ENCODE results near the gene COL19A1.

The COL19A1 gene

DNA sequence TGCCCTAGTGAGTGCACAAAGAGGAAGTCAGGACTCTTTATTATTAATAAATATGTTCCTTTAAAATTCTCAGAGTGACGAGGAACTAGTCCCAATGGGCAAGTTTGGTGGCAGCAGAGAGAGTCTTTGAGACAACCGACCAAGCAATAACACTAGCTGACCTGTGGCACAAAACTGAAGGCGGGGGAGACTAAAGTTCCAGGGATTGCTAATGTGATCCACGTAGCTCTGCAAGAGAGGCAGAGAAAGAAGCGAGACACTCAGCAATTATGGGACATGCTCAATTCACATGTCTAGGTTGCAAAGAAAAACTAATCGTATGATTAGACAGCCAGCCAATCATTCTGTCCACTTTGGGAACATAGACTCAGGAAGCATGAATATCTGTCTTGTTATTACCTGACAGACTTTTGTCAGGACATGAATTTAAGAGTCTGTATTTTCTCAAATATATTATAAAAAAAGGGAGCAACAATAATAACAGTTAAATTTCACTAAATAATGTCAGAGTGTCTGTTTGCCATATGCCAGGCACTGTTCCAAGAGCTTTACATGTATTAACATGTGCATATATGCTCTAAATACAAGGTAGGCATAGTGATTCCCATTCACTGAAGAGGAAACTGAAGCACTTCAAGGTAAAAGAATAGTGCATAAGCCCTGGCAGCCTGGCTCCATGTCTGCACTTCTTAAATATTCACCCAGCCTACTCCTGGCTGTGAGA, 355.5 kb downstream of the COL19A1 start:
- no peak for DNase-seq (ENCODE audit: low read depth)

DNA sequence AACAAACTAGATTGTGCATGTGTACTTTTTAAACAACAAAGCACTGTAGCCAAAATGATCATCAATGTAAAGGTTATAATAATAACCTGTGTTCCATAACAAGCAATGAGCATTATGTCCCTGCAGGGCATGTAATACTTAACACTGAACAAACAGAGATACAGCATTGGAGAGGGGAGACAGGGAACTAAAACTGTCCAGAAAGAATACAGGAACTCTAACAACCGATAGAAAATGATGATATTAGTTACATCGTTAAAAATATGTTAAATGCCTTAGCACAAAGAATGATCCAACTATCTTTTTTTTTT, 356.0 kb downstream of the COL19A1 start:
- DNase-seq (ENCODE audit: low read depth), result no peak

GRCh38 chr6:70225055-70225454, 358.7 kb downstream of the COL19A1 start:
- no peak for DNase-seq (ENCODE audit: low read depth)

- no peak for DNase-seq (ENCODE audit: low read depth)
Observed at GRCh38 chr6:70231311-70231710, 365.0 kb downstream of the COL19A1 start.

DNA sequence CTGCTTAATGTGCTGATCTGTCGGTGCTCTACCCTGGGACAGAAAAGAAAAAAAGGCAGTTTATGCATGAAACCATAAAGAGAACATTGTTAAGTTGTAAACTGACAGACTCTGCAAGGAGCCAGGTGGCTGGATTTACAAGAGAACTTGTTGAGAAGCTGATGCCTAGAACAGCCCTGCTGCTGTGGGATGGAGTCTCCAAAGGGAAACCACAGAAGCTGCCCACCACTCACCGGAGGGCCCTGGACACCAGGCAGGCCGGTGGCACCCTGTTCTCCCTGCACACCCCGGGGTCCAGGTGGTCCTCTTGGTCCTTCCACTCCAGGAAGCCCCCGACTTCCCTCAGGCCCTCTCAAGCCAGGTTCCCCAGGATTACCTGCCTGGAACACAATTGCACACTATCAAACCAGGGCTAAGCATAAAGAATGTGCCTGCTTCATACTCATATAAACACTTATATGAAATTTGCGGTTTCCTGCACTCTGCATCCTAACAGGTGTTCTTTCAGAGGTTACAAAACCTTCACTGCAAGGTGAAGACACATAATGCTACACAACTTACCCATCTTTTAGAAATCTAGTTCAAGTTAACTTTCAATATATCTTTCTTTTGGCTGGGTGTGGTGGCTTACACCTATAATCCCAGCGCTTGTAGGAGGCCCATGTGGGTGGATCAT, 368.3 kb downstream of the COL19A1 start:
- no peak for DNase-seq (ENCODE audit: low read depth)

DNA sequence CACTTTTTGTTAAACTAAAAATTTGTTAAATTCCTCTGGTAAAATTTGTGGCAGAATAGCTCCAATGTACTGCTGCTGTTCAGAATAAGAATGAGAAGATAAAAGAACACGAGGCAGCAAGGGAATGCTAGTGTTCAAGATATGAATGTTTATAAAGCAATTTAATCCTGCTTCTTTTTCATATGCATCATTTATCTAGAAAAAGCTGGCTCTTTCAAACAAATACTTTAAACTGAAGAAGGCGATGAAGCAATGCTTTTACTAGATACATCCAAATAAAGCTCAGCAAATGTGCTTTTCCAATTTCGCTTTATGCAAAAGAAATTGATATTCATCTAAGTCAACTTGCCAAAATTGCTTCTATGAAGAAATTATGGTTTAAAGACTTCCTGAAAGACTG, 370.0 kb downstream of the COL19A1 start:
- DNase-seq (ENCODE audit: low read depth), result no peak

- DNase-seq (ENCODE audit: low read depth), result no peak
Observed at GRCh38 chr6:70241031-70241430, 374.7 kb downstream of the COL19A1 start.

- DNase-seq (ENCODE audit: low read depth), result no peak
Observed at GRCh38 chr6:70241991-70242420, 375.6 kb downstream of the COL19A1 start.

DNA sequence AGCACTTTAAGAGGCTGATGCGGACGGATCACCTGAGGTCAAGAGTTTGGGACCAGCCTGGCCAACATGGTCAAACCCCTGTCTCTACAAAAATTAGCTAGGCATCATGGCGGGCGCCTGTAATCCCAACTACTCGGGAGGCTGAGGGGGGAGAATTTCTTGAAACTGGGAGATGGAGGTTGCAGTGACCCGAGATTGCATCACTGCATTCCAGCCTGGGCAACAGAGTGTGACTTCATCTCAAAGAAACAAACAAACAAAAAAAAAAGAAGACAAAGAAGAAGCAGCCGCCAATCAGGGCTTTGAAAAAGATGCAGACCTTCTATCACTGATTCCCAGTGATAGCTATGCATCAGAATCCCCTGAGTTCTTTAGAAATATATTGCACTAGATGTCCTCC, 379.8 kb downstream of the COL19A1 start:
- no peak for DNase-seq (ENCODE audit: low read depth)

DNA sequence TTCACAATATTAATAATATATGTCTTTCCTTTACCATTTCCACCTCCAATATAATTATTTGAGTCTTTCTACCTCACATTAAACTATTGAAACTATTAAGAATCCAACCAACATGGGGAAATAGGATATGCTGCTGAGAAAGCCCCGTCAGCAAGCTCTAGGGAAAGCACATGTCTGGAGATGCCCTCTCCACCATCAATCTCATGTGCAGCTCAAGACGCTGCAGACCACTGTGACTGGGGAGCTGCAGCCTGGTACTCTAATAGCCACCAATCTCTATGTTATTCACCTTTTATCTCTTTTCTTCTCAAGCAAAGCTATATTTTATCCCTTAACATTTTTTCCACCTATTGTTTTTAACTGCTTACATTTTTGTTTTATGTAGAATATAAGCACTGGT, 386.2 kb downstream of the COL19A1 start:
- DNase-seq (ENCODE audit: low read depth), result no peak

- no peak for DNase-seq (ENCODE audit: low read depth)
Observed at GRCh38 chr6:70253923-70254322, 387.6 kb downstream of the COL19A1 start.

DNA sequence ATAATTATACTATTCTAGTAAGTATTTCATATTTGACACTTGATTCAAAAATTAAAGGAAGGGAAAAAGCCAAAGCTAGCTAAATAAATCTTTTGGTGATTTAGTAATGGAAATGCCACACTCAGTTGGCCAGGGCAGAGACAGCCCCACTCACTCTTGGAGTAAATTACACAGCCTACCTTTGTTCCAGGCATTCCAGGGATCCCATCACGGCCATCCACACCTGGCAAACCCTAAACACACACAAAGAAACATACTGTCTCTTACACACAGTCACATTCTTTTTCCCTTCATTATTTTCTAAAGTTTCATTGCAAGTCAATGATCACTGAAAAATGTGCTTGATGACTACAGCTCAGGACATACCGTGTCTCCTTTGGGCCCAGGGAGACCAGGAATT, 388.4 kb downstream of the COL19A1 start:
- no peak for DNase-seq (ENCODE audit: low read depth)

DNA sequence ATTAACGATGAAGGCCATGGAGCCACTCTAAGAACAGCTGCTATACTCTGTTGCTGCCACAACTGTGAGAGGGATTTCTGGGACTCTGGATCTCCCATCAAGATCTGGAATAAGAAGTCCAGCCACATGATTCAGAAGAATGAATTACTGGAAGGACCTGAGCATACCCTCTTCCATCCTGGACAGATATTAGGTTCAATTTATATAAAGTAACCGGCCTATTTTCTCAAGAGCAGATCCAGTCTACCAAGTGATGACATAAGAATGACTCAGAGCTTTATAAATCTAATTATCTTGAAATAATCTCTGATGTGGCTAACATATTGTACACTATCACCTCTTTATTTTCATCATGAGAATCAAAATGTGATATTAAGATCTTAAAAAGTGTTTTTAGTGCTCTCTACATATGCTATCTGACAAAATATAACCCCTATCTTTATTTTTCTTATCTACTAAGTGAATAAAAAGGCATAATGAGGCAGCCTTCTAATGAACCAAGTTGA, 391.5 kb downstream of the COL19A1 start:
- DNase-seq (ENCODE audit: low read depth), result no peak

GRCh38 chr6:70258483-70258882, 392.1 kb downstream of the COL19A1 start:
- no peak for DNase-seq (ENCODE audit: low read depth)
